Stromal cell of bone marrow (primary cell): Measurements from ENCODE around the gene HIVEP3.

ENCODE experiments used
- DNase-seq: peaks from one replicate; pipeline ENCODE4 v3.0.0-alpha.2; 2012; ENCODE audit warnings: low read depth

The HIVEP3 gene

GRCh38 chr1:41461790-41462679 lies 456.7 kb downstream of the HIVEP3 start:
- DNase-seq = no peak

- DNase-seq = no peak
Observed at GRCh38 chr1:41456847-41457540, 461.7 kb downstream of the HIVEP3 start.
